ENCODE data around the gene MPP2.
A peak's percentile ranks its signal among the peaks of the same experiment; 100 is the strongest.

The MPP2 gene

DNA sequence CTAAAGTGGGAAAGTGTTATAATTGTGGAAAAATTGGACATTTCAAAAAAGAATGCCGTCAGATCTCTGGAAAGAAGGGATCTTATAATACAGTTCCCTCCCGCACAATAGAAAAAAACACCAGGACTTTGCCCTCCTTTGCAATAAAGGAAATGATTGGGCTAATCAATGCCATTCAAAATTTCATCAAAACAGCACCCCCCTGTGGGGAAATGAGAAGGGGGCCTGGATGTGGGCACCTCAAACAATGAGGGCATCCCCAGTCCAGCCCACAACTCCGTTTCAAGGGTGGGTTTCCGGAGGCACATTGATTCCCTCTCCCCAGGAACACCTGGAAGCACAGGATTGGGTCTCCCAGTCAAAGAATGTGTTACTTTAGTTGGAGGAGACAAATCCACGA, 34.2 kb downstream of the MPP2 start:
- no peak for TF ChIP-seq TCF12 (IDR thresholded peaks at IDR 0.05; ENCODE audit: low read depth)
- no peak for TF ChIP-seq EGR1 (IDR thresholded peaks at IDR 0.05)
- no peak for TF ChIP-seq YY1 (IDR thresholded peaks at IDR 0.05; ENCODE audit: low read depth)
- no peak for TF ChIP-seq TAF1 (IDR thresholded peaks at IDR 0.05; ENCODE audit: low read depth)
- TF ChIP-seq, protein P1, sequence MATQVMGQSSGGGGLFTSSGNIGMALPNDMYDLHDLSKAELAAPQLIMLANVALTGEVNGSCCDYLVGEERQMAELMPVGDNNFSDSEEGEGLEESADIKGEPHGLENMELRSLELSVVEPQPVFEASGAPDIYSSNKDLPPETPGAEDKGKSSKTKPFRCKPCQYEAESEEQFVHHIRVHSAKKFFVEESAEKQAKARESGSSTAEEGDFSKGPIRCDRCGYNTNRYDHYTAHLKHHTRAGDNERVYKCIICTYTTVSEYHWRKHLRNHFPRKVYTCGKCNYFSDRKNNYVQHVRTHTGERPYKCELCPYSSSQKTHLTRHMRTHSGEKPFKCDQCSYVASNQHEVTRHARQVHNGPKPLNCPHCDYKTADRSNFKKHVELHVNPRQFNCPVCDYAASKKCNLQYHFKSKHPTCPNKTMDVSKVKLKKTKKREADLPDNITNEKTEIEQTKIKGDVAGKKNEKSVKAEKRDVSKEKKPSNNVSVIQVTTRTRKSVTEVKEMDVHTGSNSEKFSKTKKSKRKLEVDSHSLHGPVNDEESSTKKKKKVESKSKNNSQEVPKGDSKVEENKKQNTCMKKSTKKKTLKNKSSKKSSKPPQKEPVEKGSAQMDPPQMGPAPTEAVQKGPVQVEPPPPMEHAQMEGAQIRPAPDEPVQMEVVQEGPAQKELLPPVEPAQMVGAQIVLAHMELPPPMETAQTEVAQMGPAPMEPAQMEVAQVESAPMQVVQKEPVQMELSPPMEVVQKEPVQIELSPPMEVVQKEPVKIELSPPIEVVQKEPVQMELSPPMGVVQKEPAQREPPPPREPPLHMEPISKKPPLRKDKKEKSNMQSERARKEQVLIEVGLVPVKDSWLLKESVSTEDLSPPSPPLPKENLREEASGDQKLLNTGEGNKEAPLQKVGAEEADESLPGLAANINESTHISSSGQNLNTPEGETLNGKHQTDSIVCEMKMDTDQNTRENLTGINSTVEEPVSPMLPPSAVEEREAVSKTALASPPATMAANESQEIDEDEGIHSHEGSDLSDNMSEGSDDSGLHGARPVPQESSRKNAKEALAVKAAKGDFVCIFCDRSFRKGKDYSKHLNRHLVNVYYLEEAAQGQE (IDR thresholded peaks at IDR 0.05; ENCODE audit: low read depth), result no peak
- no peak for TF ChIP-seq TEAD4 (IDR thresholded peaks at IDR 0.05)
- TF ChIP-seq, protein P2, sequence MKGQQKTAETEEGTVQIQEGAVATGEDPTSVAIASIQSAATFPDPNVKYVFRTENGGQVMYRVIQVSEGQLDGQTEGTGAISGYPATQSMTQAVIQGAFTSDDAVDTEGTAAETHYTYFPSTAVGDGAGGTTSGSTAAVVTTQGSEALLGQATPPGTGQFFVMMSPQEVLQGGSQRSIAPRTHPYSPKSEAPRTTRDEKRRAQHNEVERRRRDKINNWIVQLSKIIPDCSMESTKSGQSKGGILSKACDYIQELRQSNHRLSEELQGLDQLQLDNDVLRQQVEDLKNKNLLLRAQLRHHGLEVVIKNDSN (IDR thresholded peaks at IDR 0.05), result no peak
- no peak for TF ChIP-seq EP300 (IDR thresholded peaks at IDR 0.05; ENCODE audit: borderline replicate concordance)
- TF ChIP-seq RAD21 (IDR thresholded peaks at IDR 0.05; ENCODE audit: low read depth), result no peak
- no peak for TF ChIP-seq CEBPB (IDR thresholded peaks at IDR 0.05)
- no peak for TF ChIP-seq NFIC (IDR thresholded peaks at IDR 0.05)

DNA sequence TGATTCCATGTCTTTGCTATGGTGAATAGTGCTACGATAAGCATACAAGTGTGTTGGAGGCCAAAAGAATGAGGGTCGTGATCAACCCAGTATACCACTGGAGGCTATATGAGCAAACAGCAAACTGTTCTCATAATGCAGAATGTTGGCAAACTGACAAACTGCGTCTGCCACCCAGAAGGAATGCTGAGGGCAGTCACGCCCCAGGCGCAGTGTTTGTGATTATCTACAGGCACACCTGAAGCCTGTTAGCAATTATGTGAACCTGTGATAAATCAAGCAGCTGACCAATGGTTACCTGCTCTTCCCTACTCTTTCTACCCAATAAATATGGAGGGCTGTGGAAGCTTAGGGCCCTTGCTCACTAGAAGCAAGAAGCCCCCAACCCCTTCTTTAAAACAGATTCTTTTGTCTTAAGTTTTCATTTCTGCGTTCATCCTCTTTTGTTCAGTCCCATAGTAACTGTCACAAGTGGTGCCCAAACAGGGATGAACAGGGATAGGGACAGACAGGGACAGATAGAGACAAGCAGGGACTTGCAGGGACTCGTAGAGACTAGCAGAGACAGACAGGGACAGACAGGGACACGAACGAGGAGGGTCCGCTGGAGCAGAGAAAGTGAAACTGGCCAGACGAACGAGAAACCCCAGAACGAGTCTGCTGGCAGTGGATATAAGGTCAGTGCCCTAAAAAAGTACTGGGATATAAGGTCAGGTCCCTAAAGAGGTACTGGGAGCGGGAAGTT, 35.2 kb downstream of the MPP2 start:
- TF ChIP-seq TEAD4 (IDR thresholded peaks at IDR 0.05) (0 out of 2 replicates have a peak, but pooled peaks have one; percentile 27), YY1 (IDR thresholded peaks at IDR 0.05; ENCODE audit: low read depth) (no peak)

DNA sequence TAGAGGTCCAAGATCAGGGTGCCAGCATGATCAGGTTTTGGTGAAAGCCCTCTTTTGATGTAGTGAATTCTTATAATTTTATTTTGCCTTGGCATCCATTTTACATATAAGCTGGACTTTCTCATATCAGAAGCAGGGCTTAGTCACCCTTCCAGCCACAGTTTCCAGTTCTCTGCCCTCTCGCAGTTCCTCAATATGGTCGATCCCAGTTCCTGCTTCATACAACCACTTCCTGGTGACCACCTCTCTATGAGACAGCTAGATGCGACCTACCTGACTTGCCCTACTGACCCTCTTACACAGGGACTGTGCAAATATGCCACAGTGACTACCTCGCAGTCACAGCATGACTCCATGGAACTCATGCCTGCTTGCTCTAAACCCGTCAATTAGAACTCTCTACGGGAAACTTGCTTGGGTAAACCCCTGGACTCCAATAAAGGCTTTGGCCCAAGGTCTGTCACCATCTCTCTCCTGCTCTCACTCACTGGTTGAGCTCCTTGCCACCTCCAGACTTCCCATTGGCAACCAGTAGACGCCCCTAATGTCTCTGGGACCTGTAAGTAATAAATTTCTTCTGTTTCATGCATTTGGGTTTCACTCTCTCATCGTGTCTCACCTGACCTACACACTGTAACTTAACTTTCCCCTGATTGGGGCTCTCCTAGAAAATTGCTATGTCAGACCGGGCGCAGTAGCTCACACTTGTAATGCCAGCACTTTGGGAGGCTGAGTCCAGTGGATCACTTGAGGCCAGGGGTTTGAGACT, 38.9 kb downstream of the MPP2 start:
- TF ChIP-seq NFIC (IDR thresholded peaks at IDR 0.05) (no peak), CEBPB (IDR thresholded peaks at IDR 0.05) (no peak), YY1 (IDR thresholded peaks at IDR 0.05; ENCODE audit: low read depth) (no peak), FOXM1 (IDR thresholded peaks at IDR 0.05; ENCODE audit: borderline replicate concordance, low read depth) (no peak), TCF12 (IDR thresholded peaks at IDR 0.05; ENCODE audit: low read depth) (no peak), EP300 (IDR thresholded peaks at IDR 0.05; ENCODE audit: borderline replicate concordance) (no peak), EGR1 (IDR thresholded peaks at IDR 0.05) (no peak), TAF1 (IDR thresholded peaks at IDR 0.05; ENCODE audit: low read depth) (no peak)
- TF ChIP-seq, protein P3, sequence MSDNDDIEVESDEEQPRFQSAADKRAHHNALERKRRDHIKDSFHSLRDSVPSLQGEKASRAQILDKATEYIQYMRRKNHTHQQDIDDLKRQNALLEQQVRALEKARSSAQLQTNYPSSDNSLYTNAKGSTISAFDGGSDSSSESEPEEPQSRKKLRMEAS (IDR thresholded peaks at IDR 0.05), result no peak
- TF ChIP-seq, protein P2 (IDR thresholded peaks at IDR 0.05), result no peak
- TF ChIP-seq, protein P1 (IDR thresholded peaks at IDR 0.05; ENCODE audit: low read depth), result no peak

DNA sequence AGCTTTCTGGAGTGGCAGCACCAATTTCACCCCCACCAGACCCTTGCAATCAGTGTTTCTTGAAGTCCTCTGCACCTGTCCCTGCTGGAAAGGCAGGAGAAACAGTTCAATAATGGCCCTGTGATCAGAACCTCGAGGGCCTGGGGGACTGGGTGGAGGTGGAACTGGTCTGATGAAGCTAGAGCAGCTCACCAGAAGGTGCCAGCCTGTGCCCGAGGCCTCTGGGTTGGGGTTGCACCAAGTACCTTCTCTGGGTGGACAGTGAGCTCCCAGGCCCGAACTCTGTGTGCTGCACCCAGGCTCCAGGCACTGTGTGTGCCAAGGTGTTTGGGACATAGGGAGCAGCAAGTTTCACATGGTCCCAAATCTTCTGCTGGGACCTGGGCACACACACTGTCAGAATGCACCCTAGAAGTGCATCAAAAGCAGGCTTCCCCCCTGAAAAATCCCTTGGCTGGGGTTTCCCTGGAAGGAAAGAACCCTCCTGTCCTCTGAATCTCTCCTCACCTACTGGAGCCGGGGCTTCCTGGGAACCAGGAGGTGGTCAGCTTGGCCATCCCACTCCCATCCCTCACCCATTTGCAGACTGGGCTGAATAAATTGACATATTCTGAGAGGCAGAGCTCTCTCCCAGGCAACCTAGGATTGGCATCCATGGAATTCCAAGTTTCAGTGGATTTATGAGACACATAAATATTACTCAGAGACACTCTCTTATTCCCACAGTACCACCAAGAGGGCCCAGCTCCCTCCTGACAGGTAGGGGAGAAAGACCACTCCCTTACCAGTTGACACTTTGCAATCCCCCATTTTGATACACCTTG, 43.0 kb downstream of the MPP2 start:
- no peak for TF ChIP-seq RAD21 (IDR thresholded peaks at IDR 0.05; ENCODE audit: low read depth)
- TF ChIP-seq CREB1 (IDR thresholded peaks at IDR 0.05; ENCODE audit: low read depth), result no peak
- TF ChIP-seq YY1 (IDR thresholded peaks at IDR 0.05; ENCODE audit: low read depth), result no peak
- TF ChIP-seq, protein P3 (IDR thresholded peaks at IDR 0.05), result no peak
- TF ChIP-seq, protein P1 (IDR thresholded peaks at IDR 0.05; ENCODE audit: low read depth), result no peak
